ENCODE data around the gene CYREN.
A peak's percentile ranks its signal among the peaks of the same experiment; 100 is the strongest.
"Not testable (repeated sequence)": the region's sequence is repeated elsewhere in the genome, so short reads cannot be mapped to it uniquely, and the experiment has no call there.

The CYREN gene

GRCh38 chr7:135159359-135160085, 11.0 kb downstream of the CYREN start:
- DNase-seq (ENCODE audit: low spot score): no peak

- DNase-seq (ENCODE audit: low spot score): no peak
These were observed 11.6 kb downstream of the CYREN start for GRCh38 chr7:135158874-135159273.

GRCh38 chr7:135158141-135158655, 12.3 kb downstream of the CYREN start:
- DNase-seq (ENCODE audit: low spot score): no peak

- no peak for DNase-seq (ENCODE audit: low spot score)
These were observed 14.2 kb downstream of the CYREN start for GRCh38 chr7:135156290-135156689.

GRCh38 chr7:135154734-135155133, 15.8 kb downstream of the CYREN start:
- no peak for DNase-seq (ENCODE audit: low spot score)

GRCh38 chr7:135152442-135152841, 18.1 kb downstream of the CYREN start:
- DNase-seq (ENCODE audit: low spot score): no peak

- no peak for DNase-seq (ENCODE audit: low spot score)
These were observed 19.0 kb downstream of the CYREN start for GRCh38 chr7:135151533-135151932.

- no peak for DNase-seq (ENCODE audit: low spot score)
These were observed 19.4 kb downstream of the CYREN start for GRCh38 chr7:135151132-135151531.

- DNase-seq (ENCODE audit: low spot score): no peak
These were observed 20.3 kb downstream of the CYREN start for GRCh38 chr7:135150072-135150782.

- peak; percentile 74 for DNase-seq (ENCODE audit: low spot score)
These were observed 22.4 kb downstream of the CYREN start, which contains the start of gene TMEM140 for GRCh38 chr7:135147899-135148721. Gene TMEM140 (plus strand): TSS chr7:135148072. CDS start chr7:135164442, 16,370 bp downstream.

GRCh38 chr7:135147341-135147898, 23.1 kb downstream of the CYREN start:
- DNase-seq (ENCODE audit: low spot score): peak; percentile 37

GRCh38 chr7:135143885-135144668, 26.4 kb downstream of the CYREN start:
- no peak for DNase-seq (ENCODE audit: low spot score)

GRCh38 chr7:135129579-135129978, 40.9 kb downstream of the CYREN start:
- DNase-seq (ENCODE audit: low spot score): no peak

GRCh38 chr7:135128931-135129330, 41.6 kb downstream of the CYREN start:
- no peak for DNase-seq (ENCODE audit: low spot score)

- DNase-seq (ENCODE audit: low spot score): not testable (repeated sequence)
These were observed 45.9 kb downstream of the CYREN start for GRCh38 chr7:135124631-135125030.

- DNase-seq (ENCODE audit: low spot score): no peak
These were observed 48.6 kb downstream of the CYREN start for GRCh38 chr7:135121868-135122267.

GRCh38 chr7:135117096-135117495, 53.4 kb downstream of the CYREN start:
- no peak for DNase-seq (ENCODE audit: low spot score)
